Suprapubic skin (tissue), 4 donors: ENCODE data around the gene HIVEP1. TPM values are rescaled to one million over a fixed set of nuclear protein-coding genes. Genes with fewer than 3 reads are reported as not detected.

Experiments used
- DNase-seq, 2 donors: peaks; one replicate each; pipeline ENCODE4 v3.0.0-alpha.2; 2019; ENCODE audit warnings: low spot score in 2 of 2
- H3K27ac ChIP-seq: fragments of 200-600 bp; sonication (generic); one replicate; pipeline ENCODE4 v1.5.1; 2019
- H3K27me3 ChIP-seq: fragments of 200-600 bp; sonication (generic); one replicate; pipeline ENCODE4 v1.5.1; 2019
- H3K36me3 ChIP-seq: fragments of 200-600 bp; sonication (generic); one replicate; pipeline ENCODE4 v1.5.1; 2019
- H3K4me1 ChIP-seq: fragments of 200-600 bp; sonication (generic); one replicate; pipeline ENCODE4 v1.5.1; 2019
- H3K4me3 ChIP-seq: fragments of 200-600 bp; sonication (generic); one replicate; pipeline ENCODE4 v1.5.1; 2019; ENCODE audit warnings: mild to moderate bottlenecking
- H3K9me3 ChIP-seq: fragments of 200-600 bp; sonication (generic); one replicate; pipeline ENCODE4 v1.5.1; 2019
- EP300 ChIP-seq: sonication (generic); formaldehyde crosslinking; IDR thresholded peaks from one replicate; pipeline ENCODE4 v1.6.1; 2017; ENCODE audit warnings: antibody characterized with exemption
- POLR2A ChIP-seq, 2 donors: fragments of 450-650 bp; IDR thresholded peaks; one replicate each; pipeline ENCODE4 v1.6.1; 2017; ENCODE audit warnings: antibody characterized with exemption in 2 of 2, mild to moderate bottlenecking in 2 of 2, moderate library complexity in 2 of 2
- POLR2AphosphoS5 ChIP-seq, 3 donors: sonication (generic); formaldehyde crosslinking; IDR thresholded peaks; one replicate each; pipeline ENCODE4 v1.6.1; 2017; ENCODE audit warnings: antibody characterized with exemption in 3 of 3
- WGBS: methylation state at CpG from one replicate; pipeline ENCODE4 v1.1.5; 2018; 5-methylcytosine and 5-hydroxymethylcytosine counted together
- total RNA-seq, 4 donors: library from RNA; depleted of rRNA; stranded (reverse); fragments of >200 nt; gene quantifications; one replicate each; pipeline ENCODE4 v1.1.0, GENCODE V29; 2016
- TF ChIP-seq, protein P1 (sequence below), 2 donors: fragments of 200-600 bp in 1 of 2; fragments of 450-650 bp in 1 of 2; sonication (generic) in 1 of 2; IDR thresholded peaks; one replicate each; pipeline ENCODE4 v1.5.1; 2016 to 2019; ENCODE audit warnings: antibody characterized with exemption in 2 of 2, mild to moderate bottlenecking in 1 of 2, moderate library complexity in 1 of 2

HIVEP1 gene
- total RNA-seq, 4 donors from 2014 or later, result 37.9 to 48.4 (median 43.9) TPM

- peak overlapping the region; percentile 50 for H3K27ac ChIP-seq
Observed at GRCh38 chr6:11969092-11969491, 43.0 kb upstream of the HIVEP1 start.

DNA sequence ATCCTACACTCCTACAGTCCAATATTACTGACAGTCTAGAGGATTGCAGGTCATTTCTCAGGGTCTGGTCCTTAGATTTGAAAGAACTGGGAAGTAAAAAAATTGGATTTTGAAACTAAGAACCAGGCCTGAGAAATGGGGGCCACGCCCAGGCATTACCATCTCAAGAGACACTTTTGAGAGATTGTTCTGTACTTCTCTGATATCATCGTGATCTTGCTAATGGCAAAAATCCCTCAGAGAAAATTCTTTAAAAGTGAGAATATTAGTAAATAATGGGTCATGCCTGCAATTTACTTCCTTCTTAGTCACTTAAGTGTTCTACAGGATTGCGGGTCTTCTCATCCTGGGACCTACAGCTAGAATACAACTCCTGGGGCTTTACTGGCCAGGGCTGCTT, 42.0 kb upstream of the HIVEP1 start:
- H3K27me3 ChIP-seq, result no peaks in the 10 kb centered on the region
- no peaks in the 10 kb centered on the region for H3K9me3 ChIP-seq
- TF ChIP-seq, protein P1, sequence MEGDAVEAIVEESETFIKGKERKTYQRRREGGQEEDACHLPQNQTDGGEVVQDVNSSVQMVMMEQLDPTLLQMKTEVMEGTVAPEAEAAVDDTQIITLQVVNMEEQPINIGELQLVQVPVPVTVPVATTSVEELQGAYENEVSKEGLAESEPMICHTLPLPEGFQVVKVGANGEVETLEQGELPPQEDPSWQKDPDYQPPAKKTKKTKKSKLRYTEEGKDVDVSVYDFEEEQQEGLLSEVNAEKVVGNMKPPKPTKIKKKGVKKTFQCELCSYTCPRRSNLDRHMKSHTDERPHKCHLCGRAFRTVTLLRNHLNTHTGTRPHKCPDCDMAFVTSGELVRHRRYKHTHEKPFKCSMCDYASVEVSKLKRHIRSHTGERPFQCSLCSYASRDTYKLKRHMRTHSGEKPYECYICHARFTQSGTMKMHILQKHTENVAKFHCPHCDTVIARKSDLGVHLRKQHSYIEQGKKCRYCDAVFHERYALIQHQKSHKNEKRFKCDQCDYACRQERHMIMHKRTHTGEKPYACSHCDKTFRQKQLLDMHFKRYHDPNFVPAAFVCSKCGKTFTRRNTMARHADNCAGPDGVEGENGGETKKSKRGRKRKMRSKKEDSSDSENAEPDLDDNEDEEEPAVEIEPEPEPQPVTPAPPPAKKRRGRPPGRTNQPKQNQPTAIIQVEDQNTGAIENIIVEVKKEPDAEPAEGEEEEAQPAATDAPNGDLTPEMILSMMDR (IDR thresholded peaks at IDR 0.05), result no peak
- no peak for TF ChIP-seq POLR2AphosphoS5 (IDR thresholded peaks at IDR 0.05)
- no peak for TF ChIP-seq EP300
- no peak for TF ChIP-seq POLR2A (IDR thresholded peaks at IDR 0.05)
- no peak overlapping the region for H3K27ac ChIP-seq
- DNase-seq, result no peak
- H3K4me3 ChIP-seq, result no peak overlapping the region
- WGBS, result 74% methylated on average over 3 of the region's 3 CpGs
- H3K36me3 ChIP-seq, result no peaks in the 10 kb centered on the region
- peaks cover 17% of the 10 kb centered on the region for H3K4me1 ChIP-seq

More at GRCh38 chr6:11969092-11969491, 43.0 kb upstream of the HIVEP1 start:
- Histone ChIP-seq H3K4me1 (peaks cover 13% of the 10 kb centered on the region), H3K9me3 (no peaks in the 10 kb centered on the region), H3K36me3 (no peaks in the 10 kb centered on the region), H3K27me3 (no peaks in the 10 kb centered on the region), H3K4me3 (no peak overlapping the region)
- DNase-seq, result no peak
- TF ChIP-seq POLR2AphosphoS5 (IDR thresholded peaks at IDR 0.05) (no peak), EP300 (no peak), POLR2A (IDR thresholded peaks at IDR 0.05) (no peak)
- TF ChIP-seq, protein P1 (IDR thresholded peaks at IDR 0.05), result no peak
- 41% methylated on average over 2 of the region's 2 CpGs for WGBS

- no peak for DNase-seq
- TF ChIP-seq, protein P1 (IDR thresholded peaks at IDR 0.05), result no peak
- no peak for TF ChIP-seq POLR2A (IDR thresholded peaks at IDR 0.05)
- 35% methylated on average over 2 of the region's 2 CpGs for WGBS
- Histone ChIP-seq H3K27ac (no peak overlapping the region), H3K9me3 (no peaks in the 10 kb centered on the region), H3K36me3 (no peaks in the 10 kb centered on the region), H3K4me1 (peaks cover 24% of the 10 kb centered on the region), H3K4me3 (no peak overlapping the region), H3K27me3 (no peaks in the 10 kb centered on the region)
Observed at GRCh38 chr6:11971154-11971553, 41.0 kb upstream of the HIVEP1 start.

- WGBS, result 98% methylated on average over 8 of the region's 8 CpGs
- no peak for TF ChIP-seq POLR2A (IDR thresholded peaks at IDR 0.05)
- no peak for TF ChIP-seq POLR2AphosphoS5 (IDR thresholded peaks at IDR 0.05)
- TF ChIP-seq, protein P1 (IDR thresholded peaks at IDR 0.05), result no peak
- TF ChIP-seq EP300, result no peak
- H3K36me3 ChIP-seq, result no peaks in the 10 kb centered on the region
Observed at GRCh38 chr6:11972270-11972669, 39.8 kb upstream of the HIVEP1 start.

DNA sequence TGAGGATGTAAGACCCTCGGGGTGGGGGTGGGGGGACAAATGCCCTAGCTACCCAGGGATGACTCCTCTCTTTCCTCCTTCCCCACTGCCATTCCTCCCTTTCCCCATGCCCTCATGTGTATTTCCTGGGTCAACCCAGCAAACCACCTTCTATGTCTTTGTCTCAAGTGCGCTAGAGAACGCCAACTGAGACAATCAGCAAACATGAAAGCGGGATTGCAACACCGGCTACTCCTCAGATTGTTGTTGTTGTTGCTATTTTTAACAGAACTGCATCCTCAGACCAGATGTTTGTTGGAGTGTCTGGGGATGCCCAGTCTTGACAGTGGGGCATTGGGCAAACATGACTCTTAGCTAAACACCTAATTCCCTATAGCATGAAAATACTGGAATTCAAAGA, 39.3 kb upstream of the HIVEP1 start:
- Histone ChIP-seq H3K9me3 (no peaks in the 10 kb centered on the region), H3K27me3 (no peaks in the 10 kb centered on the region), H3K4me1 (peaks cover 29% of the 10 kb centered on the region), H3K4me3 (no peak overlapping the region), H3K27ac (no peak overlapping the region), H3K36me3 (no peaks in the 10 kb centered on the region)
- no peak for TF ChIP-seq EP300
- WGBS, result 78% methylated on average over 5 of the region's 5 CpGs
- DNase-seq, result no peak

More at GRCh38 chr6:11972270-11972669, 39.8 kb upstream of the HIVEP1 start:
- no peak overlapping the region for H3K4me3 ChIP-seq
- H3K4me1 ChIP-seq, result peaks cover 29% of the 10 kb centered on the region
- no peaks in the 10 kb centered on the region for H3K9me3 ChIP-seq
- H3K27ac ChIP-seq, result no peak overlapping the region
- DNase-seq, result no peak
- H3K27me3 ChIP-seq, result no peaks in the 10 kb centered on the region

DNA sequence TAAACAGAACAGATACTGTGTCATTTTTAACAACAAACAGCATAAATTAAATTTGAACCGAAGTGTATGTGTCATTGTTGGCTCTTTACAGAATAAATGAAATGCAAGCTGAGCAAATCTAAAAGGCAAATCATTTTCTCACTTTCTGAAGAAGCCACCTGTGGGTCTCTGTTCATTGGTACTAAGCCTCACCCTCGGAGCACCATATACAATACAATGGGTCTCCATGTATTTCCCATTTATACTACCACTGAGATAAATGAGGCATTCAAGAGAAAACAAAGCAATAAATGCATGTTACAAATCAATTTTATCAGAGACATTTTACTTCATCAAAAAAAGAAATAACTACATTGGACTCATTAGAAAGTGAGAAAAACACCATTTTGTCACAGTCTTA, 38.9 kb upstream of the HIVEP1 start:
- peaks cover 29% of the 10 kb centered on the region for H3K4me1 ChIP-seq
- DNase-seq, result no peak
- H3K27ac ChIP-seq, result no peak overlapping the region
- TF ChIP-seq, protein P1 (IDR thresholded peaks at IDR 0.05), result no peak
- no peak for TF ChIP-seq POLR2AphosphoS5 (IDR thresholded peaks at IDR 0.05)
- WGBS, result 72% methylated on average over 2 of the region's 2 CpGs
- no peaks in the 10 kb centered on the region for H3K9me3 ChIP-seq
- no peak overlapping the region for H3K4me3 ChIP-seq
- H3K27me3 ChIP-seq, result no peaks in the 10 kb centered on the region
- H3K36me3 ChIP-seq, result no peaks in the 10 kb centered on the region
